Measurements from ENCODE around the gene STAG2. TPM values are rescaled to one million over a fixed set of nuclear protein-coding genes. Genes with fewer than 3 reads are reported as not detected.
A peak's percentile ranks its signal among the peaks of the same experiment; 100 is the strongest.

STAG2 gene
- total and polyA plus RNA-seq, 2 donors (not counting 3 experiments of a cell fraction or from before 2014, with no cell fraction given), result 12.7 to 55.9 TPM

- intact Hi-C loops (cut with micrococcal nuclease), result loop anchor here (1.0 to 10.0 kb wide), 5 partner anchors 15 to 254 kb away; no protein-coding TSS in a partner anchor
- peak overlapping the region; percentile 100 for H3K9ac ChIP-seq (replicated peaks; ENCODE audit: extremely low read depth, insufficient read depth, low read length)
- no peaks in the 10 kb centered on the region for H3K36me3 ChIP-seq (ENCODE audit: control insufficient read depth in 2 of 2, extremely low read depth in 1 of 2, insufficient read depth in 2 of 2, low read length in 2 of 2)
- peaks cover 48% of the 10 kb centered on the region for H3K79me2 ChIP-seq (ENCODE audit: control insufficient read depth, insufficient read depth, low read length)
- peaks cover 21% of the 10 kb centered on the region for H3K4me1 ChIP-seq (ENCODE audit: control insufficient read depth, extremely low read depth, insufficient read depth, low read length)
- H3K9me1 ChIP-seq (replicated peaks; ENCODE audit: control insufficient read depth, extremely low read depth, insufficient read depth, low read length), result no peaks in the 10 kb centered on the region
- no peak overlapping the region for H2AFZ ChIP-seq (ENCODE audit: low read depth, low read length)
- FAIRE-seq (no peak), DNase-seq (ENCODE audit: low read depth, low spot score) (no peak)
- ChIA-PET POLR2A (interaction anchor here (0.6 to 0.7 kb wide), 3 partner anchors 22 to 91 kb away, joined by 3 to 7 read pairs (median 6); no protein-coding TSS in a partner anchor), CTCF (no interaction called here)
- dilution Hi-C loops (cut with MboI; ENCODE audit: extremely low pct_ligation_motif_present, low sequenced_read_pairs), result no loop called here
- peak overlapping the region; percentile 99 for H3K27ac ChIP-seq (ENCODE audit: insufficient read depth, low read depth, low read length)
- H3K4me3 ChIP-seq (replicated peaks in 1 of 3; ENCODE audit: insufficient read depth in 1 of 3, low read depth in 1 of 3, low read length in 3 of 3), result peak overlapping the region; percentile 56 to 90 (median 80)
- no peaks in the 10 kb centered on the region for H4K20me1 ChIP-seq (replicated peaks; ENCODE audit: control insufficient read depth, extremely low read depth, insufficient read depth, low read length)
- peak overlapping the region; percentile 37 for H3K4me2 ChIP-seq (ENCODE audit: insufficient read depth, low read length)
- no peaks in the 10 kb centered on the region for H3K27me3 ChIP-seq (ENCODE audit: control insufficient read depth in 2 of 2, insufficient read depth in 2 of 2, low read length in 2 of 2)
- TF ChIP-seq EZH2 (IDR thresholded peaks at IDR 0.05; ENCODE audit: borderline replicate concordance, low read depth, low read length, severe bottlenecking) (no peak), FOS (IDR thresholded peaks at IDR 0.05; ENCODE audit: borderline replicate concordance, insufficient read depth, low read length) (no peak), GATA2 (IDR thresholded peaks at IDR 0.05; ENCODE audit: insufficient read depth, insufficient read length, low read depth, low read length) (no peak), CTCF (IDR thresholded peaks at IDR 0.05; ENCODE audit: extremely low read depth in 1 of 2, insufficient read depth in 1 of 2, low read depth in 1 of 2, low read length in 2 of 2) (no peak), MYC (IDR thresholded peaks at IDR 0.05; ENCODE audit: low read depth, low read length) (no peak), POLR2AphosphoS5 (IDR thresholded peaks at IDR 0.05; ENCODE audit: insufficient read depth, low read depth, low read length) (no peak), JUN (IDR thresholded peaks at IDR 0.05; ENCODE audit: borderline replicate concordance, insufficient read depth, insufficient read length, low read depth) (no peak), POLR2A (IDR thresholded peaks at IDR 0.05; ENCODE audit: low read depth, low read length) (no peak), MAX (IDR thresholded peaks at IDR 0.05; ENCODE audit: insufficient read depth, insufficient read length) (no peak)
- no TSS peak for BruUV-seq (replicated peaks)
- no peaks in the 10 kb centered on the region for H3K9me3 ChIP-seq (replicated peaks; ENCODE audit: control insufficient read depth, insufficient read depth, low read length)
Observed at GRCh38 chrX:123960956-123961267, 594 bp upstream of the STAG2 start.

Data from endothelial cell of umbilical vein (primary cell).